Tibial nerve (tissue), 4 donors: Measurements from ENCODE around the gene CCDC158.

Experiments used
- EP300 ChIP-seq, 2 donors: sonication (generic); formaldehyde crosslinking; IDR thresholded peaks; one replicate each; pipeline ENCODE4 v1.6.1; 2017; ENCODE audit warnings: antibody characterized with exemption in 2 of 2, mild to moderate bottlenecking in 1 of 2
- POLR2A ChIP-seq, 2 donors: fragments of 450-650 bp; IDR thresholded peaks; one replicate each; pipeline ENCODE4 v1.6.1; 2017; ENCODE audit warnings: antibody characterized with exemption in 2 of 2, mild to moderate bottlenecking in 2 of 2, moderate library complexity in 2 of 2
- TF ChIP-seq, protein P1 (sequence below), 5 experiments: fragments of 200-600 bp in 3 of 5; fragments of 450-650 bp in 2 of 5; sonication (generic) in 3 of 5; IDR thresholded peaks; one replicate each; pipeline ENCODE4 v1.5.1; 2016 to 2019; ENCODE audit warnings: antibody characterized with exemption in 5 of 5, mild to moderate bottlenecking in 3 of 5, moderate library complexity in 2 of 5

DNA sequence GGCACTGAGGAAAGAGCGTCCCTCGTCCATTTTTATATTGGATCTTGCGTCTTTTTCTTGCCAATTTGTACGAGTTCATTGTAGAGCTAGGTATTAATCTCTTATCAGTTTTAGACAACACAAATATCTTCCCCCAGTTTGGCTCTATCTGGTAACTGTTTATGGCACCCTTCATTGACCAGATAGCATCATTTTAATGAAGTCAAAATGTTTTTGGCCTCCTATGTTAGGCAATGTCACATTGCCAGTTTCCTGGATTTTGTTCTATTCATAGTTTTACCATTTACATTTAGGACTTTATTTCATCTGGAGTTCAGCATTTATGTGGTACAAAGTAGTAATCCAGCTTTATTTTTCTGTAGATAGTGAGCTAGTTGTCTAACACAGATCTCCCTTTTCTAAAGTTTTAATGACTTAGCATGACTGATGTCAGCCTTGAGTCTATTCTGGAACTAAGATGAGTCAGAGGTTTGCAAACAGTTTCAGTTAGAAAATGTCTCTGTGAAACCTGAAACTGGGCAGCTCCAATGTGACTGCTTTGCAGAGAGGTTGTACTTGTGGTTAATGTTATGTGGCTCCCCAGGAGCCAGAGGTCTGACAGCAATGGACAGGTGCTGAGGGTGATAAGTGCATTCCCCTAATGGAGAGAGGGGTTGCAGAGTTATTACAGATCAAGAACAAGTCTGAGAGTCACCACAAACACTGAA lies 119.7 kb downstream of the CCDC158 start:
- TF ChIP-seq, protein P1, sequence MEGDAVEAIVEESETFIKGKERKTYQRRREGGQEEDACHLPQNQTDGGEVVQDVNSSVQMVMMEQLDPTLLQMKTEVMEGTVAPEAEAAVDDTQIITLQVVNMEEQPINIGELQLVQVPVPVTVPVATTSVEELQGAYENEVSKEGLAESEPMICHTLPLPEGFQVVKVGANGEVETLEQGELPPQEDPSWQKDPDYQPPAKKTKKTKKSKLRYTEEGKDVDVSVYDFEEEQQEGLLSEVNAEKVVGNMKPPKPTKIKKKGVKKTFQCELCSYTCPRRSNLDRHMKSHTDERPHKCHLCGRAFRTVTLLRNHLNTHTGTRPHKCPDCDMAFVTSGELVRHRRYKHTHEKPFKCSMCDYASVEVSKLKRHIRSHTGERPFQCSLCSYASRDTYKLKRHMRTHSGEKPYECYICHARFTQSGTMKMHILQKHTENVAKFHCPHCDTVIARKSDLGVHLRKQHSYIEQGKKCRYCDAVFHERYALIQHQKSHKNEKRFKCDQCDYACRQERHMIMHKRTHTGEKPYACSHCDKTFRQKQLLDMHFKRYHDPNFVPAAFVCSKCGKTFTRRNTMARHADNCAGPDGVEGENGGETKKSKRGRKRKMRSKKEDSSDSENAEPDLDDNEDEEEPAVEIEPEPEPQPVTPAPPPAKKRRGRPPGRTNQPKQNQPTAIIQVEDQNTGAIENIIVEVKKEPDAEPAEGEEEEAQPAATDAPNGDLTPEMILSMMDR (IDR thresholded peaks at IDR 0.05): no peak
- TF ChIP-seq POLR2A (IDR thresholded peaks at IDR 0.05) (no peak), EP300 (IDR thresholded peaks at IDR 0.05) (no peak)
